Coronary artery (tissue), 2 donors: ENCODE results near the gene GRPEL2.

Experiments used
- DNase-seq: peaks from one replicate; pipeline ENCODE4 v3.0.0-alpha.2; 2017; ENCODE audit warnings: low spot score
- H3K27ac ChIP-seq, 2 donors: fragments of 200-600 bp; sonication (generic); one replicate each; pipeline ENCODE4 v1.5.1; 2016 to 2019
- H3K4me3 ChIP-seq: fragments of 200-600 bp; sonication (generic); 2 replicates; pipeline ENCODE4 v1.5.1; 2016; ENCODE audit warnings: mild to moderate bottlenecking, moderate library complexity
- CTCF ChIP-seq: fragments of 200-600 bp; sonication (generic); IDR thresholded peaks from one replicate; pipeline ENCODE4 v1.5.1; 2019; ENCODE audit warnings: antibody characterized with exemption

The GRPEL2 gene

GRCh38 chr5:149362541-149362940 is 17.2 kb downstream of the GRPEL2 start:
- H3K4me3 ChIP-seq = no peak overlapping the region
- no peak for TF ChIP-seq CTCF
- no peak for DNase-seq

GRCh38 chr5:149363358-149363757 is 18.1 kb downstream of the GRPEL2 start:
- TF ChIP-seq CTCF = no peak
- no peak for DNase-seq
- Histone ChIP-seq H3K4me3 (no peak overlapping the region), H3K27ac (no peak overlapping the region)

More at GRCh38 chr5:149362541-149362940, 17.2 kb downstream of the GRPEL2 start:
- no peak overlapping the region for H3K27ac ChIP-seq

DNA sequence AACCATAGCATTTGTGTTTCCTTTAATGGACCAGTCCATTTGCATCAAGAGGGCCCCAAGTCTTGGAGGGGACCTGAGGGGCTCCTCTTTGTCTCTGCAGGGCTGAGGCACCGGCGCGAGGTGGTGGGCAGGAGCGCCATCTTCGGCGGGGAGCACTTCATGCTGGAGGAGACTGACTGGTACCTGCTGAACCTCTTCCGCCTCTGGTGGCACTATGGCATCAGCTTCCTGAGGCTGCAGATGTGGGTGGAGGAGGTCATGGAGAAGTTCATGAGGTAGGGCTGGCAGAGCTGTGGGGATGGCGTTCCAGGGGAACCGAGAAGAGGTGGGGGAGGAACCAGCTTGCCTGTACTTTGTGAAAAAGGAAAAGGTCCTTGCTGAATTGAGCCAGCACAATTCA is 18.6 kb downstream of the GRPEL2 start:
- no peak for TF ChIP-seq CTCF
- H3K27ac ChIP-seq = no peak overlapping the region
- H3K4me3 ChIP-seq = no peak overlapping the region
- DNase-seq = no peak

DNA sequence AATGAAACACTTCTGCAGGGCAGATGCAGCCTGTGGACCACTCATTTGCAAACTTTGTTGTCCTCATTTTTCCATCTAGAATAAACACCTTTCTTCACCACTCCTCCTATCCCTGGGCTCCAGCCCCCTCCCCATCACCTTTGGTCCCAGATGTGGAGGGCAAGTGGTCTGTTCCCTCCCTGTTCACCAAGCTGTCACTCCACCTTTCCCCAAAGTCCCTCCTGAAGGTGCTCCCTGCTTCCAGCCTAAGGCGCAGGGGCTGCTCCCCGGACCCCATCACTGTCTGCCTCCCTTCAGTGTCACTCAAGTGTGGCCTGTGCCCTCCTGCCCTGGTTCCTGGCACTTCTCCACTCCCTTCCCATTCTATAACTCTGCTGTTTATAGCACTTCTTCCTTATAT is 19.4 kb downstream of the GRPEL2 start:
- no peak for TF ChIP-seq CTCF
- Histone ChIP-seq H3K27ac (no peak overlapping the region), H3K4me3 (no peak overlapping the region)
- no peak for DNase-seq

GRCh38 chr5:149365418-149365817 is 20.1 kb downstream of the GRPEL2 start:
- TF ChIP-seq CTCF = no peak
- H3K4me3 ChIP-seq = no peak overlapping the region
- no peak for DNase-seq
- H3K27ac ChIP-seq = no peak overlapping the region

DNA sequence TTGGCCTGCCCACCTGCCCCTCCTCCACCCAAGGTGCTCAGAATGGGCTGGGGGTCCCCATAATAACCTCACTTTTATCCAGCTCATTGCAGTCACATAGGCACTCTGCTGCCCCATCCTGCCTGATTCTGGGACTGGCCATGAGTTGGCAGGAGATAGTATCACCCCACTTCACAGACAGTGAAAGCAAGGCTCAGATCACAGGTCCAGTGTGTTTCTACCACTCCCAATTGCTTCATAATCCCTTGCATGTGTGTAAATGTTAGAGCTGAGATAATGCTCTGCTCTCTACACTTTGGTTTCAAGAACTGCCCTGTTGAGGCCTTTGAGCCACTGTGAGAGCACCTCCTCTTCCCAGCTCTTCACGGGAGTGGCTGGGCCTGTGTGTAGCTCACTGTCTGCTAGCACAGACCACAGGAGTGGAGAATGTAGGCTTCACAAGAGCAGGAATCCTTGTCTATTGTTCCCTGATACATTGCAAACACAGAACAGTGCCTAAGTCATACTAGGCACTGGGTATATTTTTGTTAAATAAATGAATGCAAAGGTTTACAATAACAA is 20.9 kb downstream of the GRPEL2 start:
- no peak for DNase-seq
- no peak overlapping the region for H3K4me3 ChIP-seq
- H3K27ac ChIP-seq = no peak overlapping the region
- TF ChIP-seq CTCF = no peak

DNA sequence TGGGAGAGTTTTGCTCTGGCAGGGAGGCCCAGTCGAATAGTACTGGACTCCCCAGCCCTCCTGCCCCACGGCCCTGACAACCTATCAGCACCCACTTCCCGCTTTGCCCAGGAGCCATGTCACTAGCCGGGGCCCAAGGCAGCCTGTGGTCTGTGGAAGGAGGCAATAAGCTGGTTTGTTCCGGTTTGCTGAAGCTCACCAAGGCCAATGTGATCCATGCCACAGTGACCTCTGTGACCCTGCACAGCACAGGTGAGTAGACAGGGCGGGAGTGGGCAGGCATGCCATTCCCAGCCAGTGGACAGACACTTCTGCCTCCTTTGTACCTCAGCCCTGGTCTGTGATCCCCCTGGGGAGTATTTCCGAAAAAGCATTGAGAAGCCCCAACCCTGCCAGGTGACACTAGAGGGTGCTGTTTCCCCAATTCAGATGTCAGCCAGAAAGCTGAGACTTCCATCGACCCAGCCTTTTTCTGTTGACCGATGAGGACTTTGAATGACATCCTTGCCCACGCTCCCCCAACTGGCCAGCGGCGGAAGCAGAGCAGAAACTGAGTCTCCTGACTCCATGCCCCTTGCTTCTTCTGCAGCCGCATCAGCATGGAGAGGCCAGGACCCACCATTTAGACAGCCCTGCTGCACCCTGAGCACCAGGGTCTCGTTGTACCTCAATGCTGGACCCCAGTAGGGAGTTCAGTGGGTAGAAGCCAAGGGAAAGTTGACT is 22.1 kb downstream of the GRPEL2 start:
- Histone ChIP-seq H3K4me3 (no peak overlapping the region), H3K27ac (peak overlapping the region in 1 of 2 donors; percentile 68)
- peak; percentile 80 for DNase-seq
- TF ChIP-seq CTCF = peak; percentile 74
